MM.1S (cell line): ENCODE measurements around the gene CDC23.
A peak's percentile ranks its signal among the peaks of the same experiment; 100 is the strongest.

Experiments used
- DNase-seq: peaks from one replicate; pipeline ENCODE4 v3.0.0-alpha.2; 2015
- H2AFZ ChIP-seq: fragments of 300-600 bp; sonication (generic); 2 replicates; pipeline ENCODE4 v1.6.0; 2016; ENCODE audit warnings: antibody characterized with exemption, low read length
- H3F3A ChIP-seq: fragments of 300-600 bp; sonication (generic); 2 replicates; pipeline ENCODE4 v1.6.1; 2016; ENCODE audit warnings: mild to moderate bottlenecking, antibody characterized with exemption, low read length, moderate library complexity, mixed read lengths; ENCODE audit not compliant: insufficient read depth
- H3K27ac ChIP-seq: fragments of 300-600 bp; sonication (generic); 2 replicates; pipeline ENCODE4 v1.5.1; 2016; ENCODE audit warnings: mild to moderate bottlenecking, low read length
- H3K27me3 ChIP-seq: fragments of 300-600 bp; sonication (generic); replicated peaks from 2 replicates; pipeline ENCODE4 v1.6.0; 2016; ENCODE audit warnings: low read length; ENCODE audit not compliant: insufficient read depth
- H3K36me3 ChIP-seq: fragments of 300-600 bp; sonication (generic); replicated peaks from 2 replicates; pipeline ENCODE4 v1.6.1; 2016; ENCODE audit warnings: mild to moderate bottlenecking, low read length, mixed read lengths; ENCODE audit not compliant: insufficient read depth
- H3K4me1 ChIP-seq: fragments of 300-600 bp; sonication (generic); 2 replicates; pipeline ENCODE4 v1.6.1; 2016; ENCODE audit warnings: low read length, mixed read lengths
- H3K4me2 ChIP-seq: fragments of 300-600 bp; sonication (generic); 2 replicates; pipeline ENCODE4 v1.6.0; 2016; ENCODE audit warnings: low read depth, low read length
- H3K4me3 ChIP-seq: fragments of 300-600 bp; sonication (generic); 2 replicates; pipeline ENCODE4 v1.5.1; 2016; ENCODE audit warnings: low read length, mixed read lengths
- H3K79me2 ChIP-seq: fragments of 300-600 bp; sonication (generic); 2 replicates; pipeline ENCODE4 v1.6.1; 2016; ENCODE audit warnings: mixed run types, low read length, mixed read lengths
- H3K9ac ChIP-seq: fragments of 300-600 bp; sonication (generic); 2 replicates; pipeline ENCODE4 v1.6.1; 2016; ENCODE audit warnings: low read length, mixed read lengths
- H3K9me2 ChIP-seq: fragments of 300-600 bp; sonication (generic); replicated peaks from 2 replicates; pipeline ENCODE4 v1.6.1; 2016; ENCODE audit warnings: mild to moderate bottlenecking, low read length, mixed read lengths; ENCODE audit not compliant: insufficient read depth
- H3K9me3 ChIP-seq: fragments of 300-600 bp; sonication (generic); replicated peaks from 2 replicates; pipeline ENCODE4 v1.6.1; 2016; ENCODE audit warnings: mild to moderate bottlenecking, low read length, mixed read lengths; ENCODE audit not compliant: insufficient read depth
- H4K20me1 ChIP-seq: fragments of 300-600 bp; sonication (generic); 2 replicates; pipeline ENCODE4 v1.6.1; 2016; ENCODE audit warnings: mild to moderate bottlenecking, low read length, moderate library complexity, mixed read lengths; ENCODE audit not compliant: insufficient read depth
- EZH2 ChIP-seq: fragments of 300-600 bp; sonication (generic); optimal IDR thresholded peaks from 2 replicates; pipeline ENCODE3; 2017; ENCODE audit warnings: low read depth, mild to moderate bottlenecking, antibody characterized with exemption, low read length, mixed read lengths
- EZH2phosphoT487 ChIP-seq: fragments of 300-600 bp; sonication (generic); IDR thresholded peaks from 2 replicates; pipeline ENCODE4 v1.6.1; 2018; ENCODE audit warnings: antibody characterized with exemption, low read length
- TF ChIP-seq, protein P1 (sequence below): fragments of 300-600 bp; sonication (generic); IDR thresholded peaks from 2 replicates; pipeline ENCODE4 v1.5.1; 2016; ENCODE audit warnings: antibody characterized with exemption, low read length, mixed read lengths

CDC23 gene

DNA sequence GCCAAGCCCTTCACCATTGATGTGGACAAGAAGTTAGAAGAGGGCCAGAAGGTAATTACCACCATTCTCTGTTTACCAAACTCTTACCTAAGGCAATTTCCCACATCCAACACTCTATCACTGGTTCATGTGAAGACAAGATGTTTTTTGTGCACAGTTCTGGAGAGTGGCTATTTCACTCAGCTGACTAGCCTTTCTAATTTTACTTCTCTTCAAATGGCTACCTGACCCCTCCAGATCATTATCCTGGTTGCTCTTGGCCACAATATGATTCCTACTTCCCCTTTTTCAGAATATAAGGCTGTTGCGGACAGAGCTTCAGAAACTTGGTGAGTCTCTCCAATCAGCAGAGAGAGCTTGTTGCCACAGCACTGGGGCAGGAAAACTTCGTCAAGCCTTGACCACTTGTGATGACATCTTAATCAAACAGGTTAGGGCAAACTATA is 27.1 kb downstream of the CDC23 start:
- peak; percentile 18 for DNase-seq
- Histone ChIP-seq H3K36me3 (peaks cover 52% of the 10 kb centered on the region), H3F3A (peaks cover 17% of the 10 kb centered on the region; the same call in 1 of the 2 replicates), H3K27ac (peak overlapping the region; percentile 24; the same call in 1 of the 2 replicates), H4K20me1 (no peaks in the 10 kb centered on the region), H3K9me3 (no peaks in the 10 kb centered on the region), H3K4me3 (no peak overlapping the region), H3K4me2 (no peak overlapping the region; the same call in 1 of the 2 replicates), H3K9ac (no peak overlapping the region), H3K27me3 (no peaks in the 10 kb centered on the region), H2AFZ (no peak overlapping the region), H3K9me2 (no peaks in the 10 kb centered on the region), H3K4me1 (peaks cover 10% of the 10 kb centered on the region; the same call in 1 of the 2 replicates), H3K79me2 (peaks cover 12% of the 10 kb centered on the region)
- TF ChIP-seq, protein P1, sequence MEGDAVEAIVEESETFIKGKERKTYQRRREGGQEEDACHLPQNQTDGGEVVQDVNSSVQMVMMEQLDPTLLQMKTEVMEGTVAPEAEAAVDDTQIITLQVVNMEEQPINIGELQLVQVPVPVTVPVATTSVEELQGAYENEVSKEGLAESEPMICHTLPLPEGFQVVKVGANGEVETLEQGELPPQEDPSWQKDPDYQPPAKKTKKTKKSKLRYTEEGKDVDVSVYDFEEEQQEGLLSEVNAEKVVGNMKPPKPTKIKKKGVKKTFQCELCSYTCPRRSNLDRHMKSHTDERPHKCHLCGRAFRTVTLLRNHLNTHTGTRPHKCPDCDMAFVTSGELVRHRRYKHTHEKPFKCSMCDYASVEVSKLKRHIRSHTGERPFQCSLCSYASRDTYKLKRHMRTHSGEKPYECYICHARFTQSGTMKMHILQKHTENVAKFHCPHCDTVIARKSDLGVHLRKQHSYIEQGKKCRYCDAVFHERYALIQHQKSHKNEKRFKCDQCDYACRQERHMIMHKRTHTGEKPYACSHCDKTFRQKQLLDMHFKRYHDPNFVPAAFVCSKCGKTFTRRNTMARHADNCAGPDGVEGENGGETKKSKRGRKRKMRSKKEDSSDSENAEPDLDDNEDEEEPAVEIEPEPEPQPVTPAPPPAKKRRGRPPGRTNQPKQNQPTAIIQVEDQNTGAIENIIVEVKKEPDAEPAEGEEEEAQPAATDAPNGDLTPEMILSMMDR = no peak
- TF ChIP-seq EZH2 (no peak), EZH2phosphoT487 (no peak)

DNA sequence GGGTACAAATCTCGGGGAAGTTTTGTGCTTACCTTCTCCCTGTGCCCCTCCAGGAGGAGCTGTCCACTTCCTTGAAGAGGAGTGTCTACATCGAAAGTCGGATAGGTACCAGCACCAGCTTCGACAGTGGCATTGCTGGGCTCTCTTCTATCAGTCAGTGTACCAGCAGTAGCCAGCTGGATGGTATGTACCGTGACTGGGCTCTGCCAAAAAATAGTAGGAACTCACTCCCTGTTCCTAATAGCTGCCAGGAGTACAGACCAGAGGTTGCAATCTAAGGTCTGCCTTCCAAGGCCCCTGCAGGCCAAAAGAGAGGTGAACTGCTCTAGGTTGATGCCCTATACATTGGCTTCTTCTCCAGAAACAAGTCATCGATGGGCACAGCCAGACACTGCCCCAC is 30.3 kb downstream of the CDC23 start:
- H3K36me3 ChIP-seq = peaks cover 37% of the 10 kb centered on the region
- H3K27ac ChIP-seq = no peak overlapping the region
- no peaks in the 10 kb centered on the region for H4K20me1 ChIP-seq
- H2AFZ ChIP-seq = no peak overlapping the region
- H3K79me2 ChIP-seq = peaks cover 39% of the 10 kb centered on the region
- H3K4me3 ChIP-seq = no peak overlapping the region
- H3F3A ChIP-seq = peaks cover 33% of the 10 kb centered on the region
- no peaks in the 10 kb centered on the region for H3K9me2 ChIP-seq
- no peak for TF ChIP-seq EZH2
- TF ChIP-seq, protein P1 = no peak
- H3K9me3 ChIP-seq = no peaks in the 10 kb centered on the region
- H3K4me2 ChIP-seq = no peak overlapping the region
- DNase-seq = no peak
- no peaks in the 10 kb centered on the region for H3K27me3 ChIP-seq
- H3K4me1 ChIP-seq = peaks cover 10% of the 10 kb centered on the region; the same call in 1 of the 2 replicates
- no peak overlapping the region for H3K9ac ChIP-seq

DNA sequence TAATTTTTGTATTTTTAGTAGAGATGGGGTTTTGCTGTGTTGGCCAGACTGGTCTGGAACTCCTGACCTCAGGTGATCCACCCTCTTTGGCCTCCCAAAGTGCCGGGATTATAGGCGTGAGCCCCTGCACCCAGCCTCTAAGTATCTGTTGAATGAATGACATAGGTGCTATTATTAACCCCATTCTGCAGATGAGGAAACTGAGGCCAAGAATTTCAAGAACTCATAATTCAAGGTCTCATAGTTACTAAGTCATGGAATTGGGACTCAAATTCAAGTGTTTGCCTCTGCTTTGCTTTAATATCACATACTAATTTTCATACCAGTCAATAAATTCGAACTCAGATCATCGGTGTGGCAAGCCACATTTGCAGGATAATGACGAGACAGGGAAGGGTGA is 32.3 kb downstream of the CDC23 start:
- H3K4me2 ChIP-seq = peak overlapping the region; percentile 83; the same call in 1 of the 2 replicates
- peaks cover 14% of the 10 kb centered on the region for H3K4me1 ChIP-seq
- no peaks in the 10 kb centered on the region for H4K20me1 ChIP-seq
- no peak overlapping the region for H3K27ac ChIP-seq
- no peak for DNase-seq
- peaks cover 26% of the 10 kb centered on the region for H3K36me3 ChIP-seq
- TF ChIP-seq EZH2 (no peak), EZH2phosphoT487 (no peak)
- TF ChIP-seq, protein P1 = no peak
- H3K4me3 ChIP-seq = no peak overlapping the region
- H3F3A ChIP-seq = peaks cover 28% of the 10 kb centered on the region
- H3K27me3 ChIP-seq = no peaks in the 10 kb centered on the region
- H3K9me3 ChIP-seq = no peaks in the 10 kb centered on the region
- H3K9me2 ChIP-seq = no peaks in the 10 kb centered on the region
- H2AFZ ChIP-seq = no peak overlapping the region
- H3K79me2 ChIP-seq = peaks cover 54% of the 10 kb centered on the region
- no peak overlapping the region for H3K9ac ChIP-seq
